A549 (cell line): ENCODE measurements around the gene GOLGA8K.
"Not testable (repeated sequence)": the region's sequence is repeated elsewhere in the genome, so short reads cannot be mapped to it uniquely, and the experiment has no call there.

ENCODE experiments used
- BHLHE40 ChIP-seq: IDR thresholded peaks from 2 replicates; pipeline ENCODE4 v1.6.1; 2012; ENCODE audit warnings: low read depth, low read length, inconsistent platforms
- JUNB ChIP-seq: fragments of >200 bp; sonication (Bioruptor Twin); formaldehyde crosslinking; IDR thresholded peaks from 2 replicates; pipeline ENCODE4 v1.6.1; 2016
- KDM1A ChIP-seq: fragments of 200-600 bp; sonication (generic); IDR thresholded peaks from 2 replicates; pipeline ENCODE4 v1.6.1; 2016; ENCODE audit warnings: low read depth, mild to moderate bottlenecking
- MAZ ChIP-seq: fragments of 150-350 bp; IDR thresholded peaks from 2 replicates; pipeline ENCODE4 v1.6.1; 2014; ENCODE audit warnings: antibody characterized with exemption, low read depth, low read length, borderline replicate concordance
- TF ChIP-seq, protein P1 (sequence below): fragments of 150-350 bp; IDR thresholded peaks from 2 replicates; pipeline ENCODE4 v1.6.1; 2014; ENCODE audit warnings: low read depth, mild to moderate bottlenecking, low read length

DNA sequence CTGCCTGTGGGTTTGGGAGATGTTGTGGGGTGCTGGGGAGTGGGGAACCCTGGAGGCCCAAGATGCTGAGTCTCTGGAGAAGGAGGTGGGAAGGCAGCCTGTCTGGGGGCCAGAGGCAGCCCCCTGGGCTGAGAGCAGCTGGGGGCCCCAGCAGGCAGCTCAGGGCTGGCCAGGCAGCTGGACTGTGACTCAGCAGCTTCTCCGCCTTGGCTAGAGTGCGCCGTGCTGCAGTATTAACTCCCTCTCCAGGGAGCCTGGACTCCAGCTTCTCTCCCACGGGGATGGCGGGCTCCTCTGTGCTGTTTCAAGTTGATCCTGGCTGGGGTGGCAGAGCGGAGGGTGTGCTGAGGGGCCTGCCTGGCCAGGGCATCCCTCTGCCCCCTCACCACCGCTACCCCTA is 36.6 kb downstream of the GOLGA8K start:
- not testable (repeated sequence) for TF ChIP-seq JUNB, KDM1A, MAZ, BHLHE40
- TF ChIP-seq, protein P1, sequence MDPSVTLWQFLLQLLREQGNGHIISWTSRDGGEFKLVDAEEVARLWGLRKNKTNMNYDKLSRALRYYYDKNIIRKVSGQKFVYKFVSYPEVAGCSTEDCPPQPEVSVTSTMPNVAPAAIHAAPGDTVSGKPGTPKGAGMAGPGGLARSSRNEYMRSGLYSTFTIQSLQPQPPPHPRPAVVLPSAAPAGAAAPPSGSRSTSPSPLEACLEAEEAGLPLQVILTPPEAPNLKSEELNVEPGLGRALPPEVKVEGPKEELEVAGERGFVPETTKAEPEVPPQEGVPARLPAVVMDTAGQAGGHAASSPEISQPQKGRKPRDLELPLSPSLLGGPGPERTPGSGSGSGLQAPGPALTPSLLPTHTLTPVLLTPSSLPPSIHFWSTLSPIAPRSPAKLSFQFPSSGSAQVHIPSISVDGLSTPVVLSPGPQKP, result not testable (repeated sequence)
